Stimulated activated CD4-positive, alpha-beta T cell treated with anti-CD3 and anti-CD28 coated beads, TNF-alpha, amount 100 ng/mL, for 48 hours (primary cell): Measurements from ENCODE around the gene CSMD2.

Experiments used
- DNase-seq, 3 donors: peaks; one replicate each; pipeline ENCODE4 v3.0.0-alpha.2; 2020; ENCODE audit warnings: low read depth in 3 of 3

Gene CSMD2

DNA sequence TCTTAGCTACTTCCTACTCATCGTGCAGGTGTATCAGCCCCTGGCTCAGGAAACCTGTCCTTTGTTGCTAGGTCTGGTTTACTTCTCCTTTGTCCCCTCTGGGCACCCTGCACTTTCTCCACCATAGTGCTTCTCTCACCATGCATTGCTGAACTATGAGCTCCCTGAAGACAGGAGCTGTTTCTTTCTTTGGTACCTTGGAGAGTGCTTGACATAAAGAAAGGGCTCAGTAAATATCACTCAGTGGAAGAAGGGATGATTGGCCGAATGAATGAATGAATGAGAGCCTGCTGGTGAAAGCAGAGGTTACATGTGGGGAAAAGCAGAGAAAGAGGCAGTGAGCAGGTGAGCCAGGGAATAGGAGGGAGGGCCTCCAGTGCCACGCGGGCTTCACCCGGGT lies 310.9 kb downstream of the CSMD2 start:
- DNase-seq, result no peak

DNA sequence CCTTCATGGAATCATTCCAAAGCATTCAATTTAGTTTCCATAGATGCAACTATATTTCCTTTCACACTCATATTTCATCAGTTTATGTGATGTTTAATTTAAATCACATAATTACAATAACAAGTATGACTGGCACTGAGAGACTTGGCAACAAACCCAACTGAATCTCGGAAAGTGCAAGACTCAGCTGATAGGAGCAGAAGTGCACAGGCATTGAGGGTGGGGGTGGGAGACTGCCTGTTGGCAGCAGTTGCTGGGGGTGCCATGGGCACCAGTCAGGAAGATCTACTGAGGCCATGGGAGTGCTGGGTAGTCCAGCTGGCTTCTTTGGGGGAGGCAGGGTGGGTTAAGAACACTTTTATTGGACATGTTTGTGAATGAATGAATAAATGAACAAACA lies 311.6 kb downstream of the CSMD2 start:
- no peak for DNase-seq

DNA sequence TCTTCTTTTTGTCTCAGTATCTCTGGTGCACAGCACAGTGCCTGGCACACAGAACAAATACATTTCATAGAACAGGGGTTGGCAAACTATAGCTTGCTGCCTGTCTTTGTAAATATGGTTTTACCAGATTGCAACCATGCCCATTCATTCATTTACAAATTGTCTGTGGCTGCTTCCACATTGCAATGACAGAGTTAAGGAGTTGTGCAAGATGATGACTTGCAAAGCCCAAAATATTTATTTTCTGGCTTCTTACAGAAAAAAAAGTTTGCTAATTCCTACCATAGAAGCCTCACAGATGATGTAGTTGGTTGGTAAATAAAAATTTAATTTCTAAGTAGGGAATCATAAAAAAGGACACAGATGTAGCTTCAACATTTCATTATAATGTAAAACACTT lies 312.3 kb downstream of the CSMD2 start:
- no peak for DNase-seq

DNA sequence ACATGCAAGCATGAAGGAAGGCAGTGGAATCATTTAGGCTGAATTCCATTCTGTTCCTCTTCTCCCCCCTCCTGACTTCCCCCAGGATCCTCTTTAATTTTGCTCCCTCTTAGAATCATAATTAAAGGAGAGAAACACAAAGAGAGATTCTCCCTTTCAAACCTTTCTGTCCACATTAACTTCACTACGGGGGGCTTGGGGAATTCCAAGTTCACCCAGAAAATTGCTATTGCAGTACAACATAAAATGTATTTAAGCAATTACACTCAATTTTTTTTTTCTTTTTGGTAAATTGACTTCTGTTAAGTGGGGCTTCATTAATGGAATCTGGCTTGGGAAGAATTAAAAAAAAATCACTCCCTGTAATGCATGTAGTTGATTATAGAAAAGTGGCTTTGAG lies 314.5 kb downstream of the CSMD2 start:
- no peak for DNase-seq

DNA sequence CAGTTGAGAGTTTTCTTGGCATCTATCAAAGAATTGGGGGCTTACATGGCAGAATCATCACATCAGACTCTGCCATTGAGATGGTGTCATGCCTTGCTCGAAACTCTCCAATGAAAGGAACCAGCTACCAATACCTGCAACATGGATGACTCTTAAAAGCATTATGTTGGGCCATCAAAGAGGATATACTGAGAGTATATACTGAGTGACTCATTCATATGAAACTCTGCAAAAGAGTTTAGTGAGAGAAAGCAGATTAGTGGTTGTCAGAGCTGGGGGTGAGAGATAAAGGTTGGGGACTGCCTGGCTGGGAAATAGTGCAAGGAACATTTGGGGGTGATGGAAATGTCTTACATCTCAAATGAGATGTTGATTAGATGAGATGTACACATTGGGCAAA lies 315.8 kb downstream of the CSMD2 start:
- DNase-seq, result no peak

DNA sequence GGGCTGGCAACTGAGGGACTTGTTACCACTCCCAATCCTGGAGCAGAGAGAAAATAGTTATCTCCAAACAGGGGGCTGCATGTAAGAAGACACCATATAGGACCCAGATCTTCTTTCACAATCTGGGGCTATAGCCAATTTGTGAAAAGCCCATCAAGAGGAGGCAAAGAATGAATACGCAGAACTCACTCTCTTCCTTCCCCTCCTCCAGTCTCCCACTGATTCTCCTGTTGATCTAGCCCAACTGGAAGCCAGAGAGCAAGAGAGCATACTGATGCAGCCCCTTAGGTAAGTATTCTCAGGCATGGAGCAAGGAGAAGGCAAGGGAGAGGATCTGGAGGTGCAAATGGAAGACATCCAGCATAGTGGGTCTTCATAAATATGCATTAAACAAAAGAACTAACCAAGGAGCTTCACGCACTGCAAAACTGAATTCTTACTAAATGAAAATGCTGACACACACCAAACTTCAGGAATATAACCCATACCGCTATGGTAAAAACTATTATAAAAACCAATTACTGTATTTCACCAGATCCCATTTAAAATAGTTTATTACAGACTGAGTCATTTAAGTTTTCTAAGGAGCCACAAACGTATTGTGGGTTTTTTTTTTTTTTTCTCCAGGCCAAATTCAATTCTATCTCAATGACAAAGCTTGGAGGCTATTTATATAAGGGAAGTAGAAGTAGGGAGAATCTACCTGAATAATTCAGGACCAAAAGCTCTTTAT lies 316.7 kb downstream of the CSMD2 start:
- no peak for DNase-seq

DNA sequence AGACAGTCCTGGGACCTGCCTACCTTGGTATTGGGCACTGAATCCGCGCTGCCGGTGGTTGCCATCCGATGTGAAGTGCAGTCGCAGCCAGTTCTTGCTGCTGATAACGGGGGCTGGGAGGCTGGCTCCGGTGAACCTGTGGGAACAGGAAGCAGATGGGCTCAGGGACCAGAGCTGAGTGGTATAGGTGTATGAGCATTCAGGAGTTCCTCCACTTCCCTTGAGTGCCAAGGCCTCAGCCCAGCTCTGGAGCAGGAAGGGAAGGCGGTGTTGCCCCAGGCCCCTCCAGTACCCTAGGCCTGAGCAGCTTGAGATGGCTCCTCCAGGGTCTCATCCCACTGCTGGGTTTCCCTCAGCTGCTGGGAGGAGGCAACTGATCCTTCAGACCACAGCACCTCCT lies 318.2 kb downstream of the CSMD2 start:
- no peak for DNase-seq

DNA sequence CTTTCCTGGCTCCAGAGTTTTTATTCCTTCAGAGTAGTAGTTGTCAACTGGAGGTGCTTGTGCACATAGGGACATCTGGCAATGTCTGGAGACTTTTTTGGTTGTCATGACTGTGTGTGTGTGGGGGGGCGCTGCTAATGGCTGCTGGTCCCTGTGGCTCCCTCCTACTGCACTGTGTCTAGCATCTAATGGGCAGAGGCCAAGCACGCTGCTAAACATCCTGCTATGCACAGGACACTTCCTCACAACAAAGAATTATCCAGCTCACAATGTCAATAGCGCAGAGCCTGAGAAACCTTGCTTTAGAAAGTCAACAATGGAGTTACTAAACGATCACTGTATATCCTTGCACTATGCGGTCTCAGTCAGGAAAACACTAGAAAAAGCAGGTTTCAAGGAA lies 320.9 kb downstream of the CSMD2 start:
- DNase-seq, result no peak

DNA sequence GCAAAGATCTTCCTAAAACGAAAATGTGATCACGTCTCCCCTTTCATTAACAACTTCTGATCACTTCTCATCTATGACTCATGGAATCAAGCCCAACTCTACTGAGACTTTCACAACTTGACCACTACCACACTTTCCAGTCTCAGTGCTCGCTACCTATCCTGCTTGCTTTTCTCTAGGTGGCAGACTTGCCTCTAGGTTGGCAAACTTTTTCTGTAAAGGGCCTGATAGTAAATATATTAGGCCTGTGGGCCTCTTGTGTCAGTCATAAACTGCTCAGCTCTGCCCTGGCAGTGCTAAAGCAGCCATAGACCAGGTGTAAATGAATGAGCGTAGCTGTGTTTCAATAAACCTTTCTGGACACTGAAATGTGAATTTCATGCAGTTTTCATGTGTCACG lies 322.7 kb downstream of the CSMD2 start:
- no peak for DNase-seq

DNA sequence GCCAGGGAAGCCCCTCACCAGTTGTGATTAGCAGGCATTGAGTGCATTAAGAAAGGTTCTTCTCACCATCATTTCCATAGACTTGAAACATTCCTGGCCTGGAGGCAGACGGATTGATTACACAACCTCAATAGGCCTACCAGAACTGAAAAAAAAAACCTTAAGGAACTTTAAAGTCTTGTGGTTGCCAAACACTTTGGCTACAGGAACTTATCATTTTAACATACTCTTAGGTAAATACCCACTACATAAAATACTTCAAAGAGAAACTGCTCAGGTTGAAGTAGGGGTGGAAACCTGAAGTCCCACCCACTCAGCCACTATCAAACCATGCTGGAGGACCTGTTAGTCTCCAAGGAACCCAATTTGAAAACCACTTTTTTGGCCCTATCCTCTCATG lies 323.5 kb downstream of the CSMD2 start:
- DNase-seq, result no peak

DNA sequence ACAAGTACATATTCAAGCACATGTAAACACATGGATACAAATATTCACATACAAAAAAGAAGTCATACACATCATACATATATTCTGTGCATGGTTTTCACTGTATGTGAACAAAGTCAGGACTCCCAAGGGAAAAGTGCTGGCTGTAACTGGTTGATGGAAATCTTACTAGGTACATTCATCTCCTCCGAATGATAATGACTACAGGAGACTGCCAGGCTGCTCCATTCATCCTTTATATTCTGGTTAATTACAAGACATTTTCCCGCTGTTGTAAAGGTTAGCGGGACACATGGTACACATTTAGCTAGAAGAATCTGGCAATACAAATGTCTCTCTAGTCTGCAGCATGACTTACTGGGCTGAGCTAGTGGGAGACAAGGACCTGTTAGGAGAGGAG lies 327.4 kb downstream of the CSMD2 start:
- no peak for DNase-seq

DNA sequence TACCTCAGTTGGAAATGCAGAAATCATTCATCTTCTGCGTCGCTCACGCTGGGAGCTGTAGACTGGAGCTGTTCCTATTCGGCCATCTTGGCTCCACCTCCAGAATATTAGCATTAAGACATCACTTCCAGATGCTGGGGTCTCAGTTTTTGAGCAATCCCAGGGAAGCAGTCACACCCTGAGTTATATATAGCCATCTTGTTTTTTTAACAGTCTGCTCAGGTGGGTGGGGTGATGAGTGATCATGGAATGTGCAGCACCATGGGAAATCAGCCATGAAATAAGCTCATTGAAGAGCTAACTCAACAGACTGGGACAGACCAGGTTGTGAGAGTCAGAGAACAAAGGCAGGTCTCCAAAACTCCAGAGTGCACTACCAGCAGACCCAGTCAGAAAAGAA lies 328.1 kb downstream of the CSMD2 start:
- DNase-seq, result no peak

DNA sequence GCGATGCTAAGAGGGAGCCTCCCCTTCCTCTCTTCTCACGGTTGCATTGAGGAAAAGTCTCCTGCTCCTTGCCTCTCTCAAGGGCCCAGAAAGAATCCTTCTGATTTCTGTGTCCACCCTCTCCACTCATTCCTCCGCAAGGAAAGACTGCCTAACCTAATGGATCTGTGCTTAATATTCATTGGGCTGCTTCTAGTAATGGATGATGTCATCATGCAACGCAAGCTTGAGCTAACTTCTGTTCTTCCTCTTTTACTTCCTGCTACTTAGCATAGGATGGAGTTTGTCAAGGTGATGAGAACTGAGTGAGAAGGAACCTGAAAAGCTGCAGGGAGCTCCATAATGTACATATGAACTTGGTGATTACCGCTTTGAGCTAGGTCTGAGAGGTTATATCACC lies 336.4 kb downstream of the CSMD2 start:
- DNase-seq, result no peak

DNA sequence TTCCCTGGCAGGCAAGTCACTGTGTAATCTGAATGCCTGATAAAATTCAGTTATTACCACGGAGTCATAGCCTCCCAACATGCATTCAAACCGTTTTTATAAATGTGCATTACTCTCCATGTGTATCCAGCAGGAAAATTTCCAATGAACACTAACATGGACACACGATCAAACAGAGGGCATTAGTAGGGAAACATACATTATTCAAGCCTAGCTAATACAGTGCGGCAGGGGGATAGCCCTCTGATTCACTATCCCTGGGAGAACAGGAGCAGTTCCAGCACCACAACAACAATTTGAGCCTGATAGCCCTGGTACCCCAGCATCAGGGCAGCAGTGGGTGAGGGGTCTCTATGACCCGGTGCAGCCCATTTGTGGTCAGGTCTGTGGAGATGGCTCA lies 337.0 kb downstream of the CSMD2 start:
- DNase-seq, result no peak

DNA sequence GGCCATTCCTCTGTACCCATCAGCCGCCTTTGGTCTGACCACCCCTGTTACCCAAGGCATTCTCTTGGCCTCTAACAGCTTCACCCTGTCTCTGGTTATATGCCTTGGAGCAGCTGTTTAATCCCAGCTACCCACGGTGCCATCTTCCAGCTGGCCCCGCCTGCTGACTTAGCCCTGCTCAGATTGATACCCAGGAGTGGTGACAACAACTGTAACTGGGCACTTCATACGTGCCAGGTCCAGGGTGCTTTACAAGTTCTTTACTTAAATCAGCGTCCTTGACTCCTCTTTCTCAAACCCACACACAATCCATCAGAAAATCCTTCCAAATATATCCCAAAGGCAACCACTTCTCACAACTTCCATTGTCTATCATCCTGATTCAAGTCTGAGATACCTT lies 338.3 kb downstream of the CSMD2 start:
- DNase-seq, result no peak

DNA sequence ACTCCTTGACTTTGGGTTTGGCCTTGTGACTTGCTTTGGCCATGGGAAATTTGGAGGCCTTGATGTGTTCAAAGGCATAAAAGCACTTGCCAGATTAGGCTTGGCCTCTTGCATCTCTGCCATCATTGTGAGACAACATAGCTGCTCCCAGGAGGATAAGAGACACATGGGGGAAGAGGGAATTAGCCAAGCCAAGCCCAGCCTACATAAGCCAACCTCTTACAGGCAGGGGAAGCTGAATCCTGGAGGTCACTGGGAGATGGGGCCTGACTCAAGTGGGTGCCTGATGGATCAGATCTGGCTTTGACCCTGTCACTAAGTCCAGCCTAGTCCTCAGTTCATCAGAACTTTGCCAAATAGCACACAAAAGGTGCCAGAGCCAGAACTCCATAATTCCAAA lies 338.7 kb downstream of the CSMD2 start:
- no peak for DNase-seq

DNA sequence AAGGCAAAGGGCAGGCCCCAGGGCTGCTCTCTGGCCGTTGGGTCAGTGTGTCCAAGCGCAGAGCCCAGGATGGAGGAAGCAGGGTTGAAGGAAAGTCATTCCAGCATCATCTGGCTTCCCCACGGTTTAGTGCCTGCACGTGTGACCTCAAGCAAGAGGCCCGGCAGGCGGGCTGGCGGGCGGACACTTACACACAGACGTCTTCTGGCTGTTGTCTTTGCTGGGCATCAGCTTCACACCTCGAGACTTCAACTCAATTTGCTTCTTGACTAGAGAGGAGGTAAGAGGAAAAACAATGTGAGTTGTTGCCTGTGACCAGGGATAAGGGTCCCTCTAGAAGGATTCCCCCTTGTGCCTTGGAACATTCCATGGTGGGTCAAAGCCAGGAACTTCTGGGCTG lies 339.5 kb downstream of the CSMD2 start:
- DNase-seq, result no peak

DNA sequence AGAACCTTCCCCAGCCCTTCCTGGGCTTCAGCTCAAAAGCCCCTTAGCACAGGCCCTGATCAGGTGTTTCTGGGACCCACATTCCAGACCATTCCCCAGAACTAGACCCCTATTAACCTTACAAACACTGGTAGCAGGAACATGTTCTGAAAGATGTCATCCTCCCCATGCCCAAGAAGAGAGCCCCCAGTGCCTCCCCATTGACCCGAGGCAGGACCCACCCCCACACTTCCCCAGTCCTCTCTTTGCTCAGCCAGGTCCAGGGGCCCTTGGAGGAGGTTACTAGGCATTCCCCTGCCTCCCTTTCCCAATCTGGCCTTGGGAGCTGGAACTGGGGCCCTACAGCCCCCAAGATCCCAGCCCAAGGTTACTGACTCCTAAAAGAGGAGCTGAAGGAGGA lies 340.1 kb downstream of the CSMD2 start:
- DNase-seq, result no peak

DNA sequence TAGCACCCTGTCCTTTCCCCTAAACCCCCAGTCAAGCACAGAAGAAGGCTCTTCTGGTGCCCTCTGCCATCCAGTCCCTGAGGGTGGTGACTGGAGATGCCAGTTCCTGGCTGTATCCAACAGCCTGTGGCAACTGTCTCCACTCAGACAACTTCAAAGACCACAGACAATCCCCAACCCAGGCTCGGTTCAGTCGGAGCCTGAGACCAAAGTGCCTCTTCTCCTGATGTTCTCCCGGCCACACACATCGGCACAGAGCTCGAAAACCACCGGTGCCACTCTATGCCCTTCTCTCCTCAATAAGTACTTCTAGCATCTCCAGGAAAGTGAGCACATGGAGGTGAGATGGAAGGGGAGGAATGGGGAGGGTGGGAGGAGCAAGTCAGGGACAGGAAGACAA lies 340.7 kb downstream of the CSMD2 start:
- DNase-seq, result no peak

DNA sequence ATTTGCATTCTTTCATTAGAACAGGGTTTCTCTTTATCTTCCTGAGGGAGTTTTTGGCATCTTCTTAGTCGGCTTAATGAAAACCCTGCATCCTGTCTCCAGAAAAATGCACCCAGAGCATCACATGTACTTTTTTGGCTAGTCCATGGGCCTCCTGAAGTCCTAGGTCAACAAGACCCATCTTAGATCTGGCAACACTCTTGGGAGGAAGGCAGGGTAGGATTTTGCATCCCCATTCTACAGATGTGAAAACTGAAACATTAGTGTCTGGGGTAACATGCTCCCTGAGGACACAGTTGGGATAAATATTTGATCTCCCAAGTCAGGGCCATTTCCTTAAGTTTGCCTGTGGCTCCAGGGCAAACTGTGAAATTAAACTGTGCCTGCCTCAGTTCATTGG lies 341.2 kb downstream of the CSMD2 start:
- DNase-seq, result no peak

DNA sequence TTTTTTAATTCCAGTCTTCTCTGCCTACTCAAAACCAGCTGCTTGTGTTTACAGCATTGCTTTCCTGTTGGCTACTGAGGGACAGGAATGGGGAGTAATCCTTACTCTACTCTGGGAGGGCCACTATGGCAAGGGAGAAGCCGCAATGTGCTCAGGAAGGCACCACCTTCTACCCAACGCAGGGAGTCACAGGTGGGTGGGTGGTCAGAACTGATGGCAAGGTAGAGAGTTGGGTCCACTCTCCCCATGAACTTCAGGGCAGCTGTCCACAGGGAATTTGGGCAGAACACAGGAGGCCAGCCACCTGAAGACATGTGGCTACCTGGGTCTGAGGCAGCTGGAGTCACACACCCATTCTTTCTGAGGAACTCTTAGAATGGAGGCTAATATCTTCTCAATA lies 341.6 kb downstream of the CSMD2 start:
- DNase-seq, result no peak

DNA sequence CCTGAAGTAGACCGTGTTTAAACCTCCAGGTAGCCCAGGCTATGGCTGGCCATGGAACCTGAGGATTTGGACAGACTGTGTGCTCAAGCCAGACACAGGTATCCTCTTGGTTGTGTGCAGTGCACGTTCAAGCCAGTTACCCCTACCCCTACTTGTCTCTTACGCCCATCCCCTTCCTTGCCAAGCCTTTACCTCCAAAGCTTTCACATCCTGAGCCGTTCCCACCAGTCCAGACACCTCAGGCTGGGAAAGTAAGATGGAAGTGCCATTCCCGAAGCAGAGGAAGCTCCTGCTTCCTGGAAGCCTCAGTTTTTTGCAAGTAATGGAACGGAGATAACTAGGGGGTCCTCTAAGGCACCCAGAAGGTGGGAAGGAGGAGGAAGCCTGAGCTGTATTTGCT lies 342.6 kb downstream of the CSMD2 start:
- no peak for DNase-seq

DNA sequence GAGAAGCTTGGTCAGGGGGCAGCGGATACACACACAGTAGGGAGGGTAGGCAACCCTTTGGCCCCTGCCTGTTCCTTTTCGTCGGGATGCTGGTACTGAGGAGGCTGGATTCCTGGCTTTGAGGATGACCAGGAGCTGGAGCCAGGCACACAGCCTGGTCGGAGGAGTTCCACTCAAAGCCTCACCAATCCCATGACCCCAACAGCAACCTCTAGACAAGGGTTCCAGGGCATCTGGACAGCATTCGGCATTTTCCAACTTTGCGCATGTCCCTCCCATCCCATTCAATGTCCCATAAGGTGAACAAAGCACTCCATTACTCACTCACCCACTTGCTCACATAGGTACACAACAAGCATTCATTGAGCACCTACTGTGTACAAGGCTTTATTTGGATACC lies 343.7 kb downstream of the CSMD2 start:
- DNase-seq, result no peak

DNA sequence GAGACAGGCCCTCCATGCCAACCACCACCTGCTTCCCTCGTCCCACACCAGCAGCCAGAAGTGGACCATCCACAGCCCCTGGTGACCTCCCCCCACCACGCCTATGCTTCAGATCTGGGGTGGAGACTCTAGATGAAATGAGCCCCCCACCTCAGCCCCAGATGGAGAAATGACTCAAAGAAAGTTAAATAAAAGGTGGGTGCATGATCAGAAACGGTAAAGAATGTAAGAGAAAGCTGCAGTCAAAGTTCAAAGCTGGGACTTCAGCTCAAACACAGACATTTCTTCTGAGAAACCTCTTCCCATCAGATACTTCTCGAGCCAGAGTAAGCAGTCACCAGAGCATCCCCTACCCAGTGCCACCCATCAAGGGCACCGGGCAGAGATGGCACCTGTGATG lies 344.2 kb downstream of the CSMD2 start:
- no peak for DNase-seq

DNA sequence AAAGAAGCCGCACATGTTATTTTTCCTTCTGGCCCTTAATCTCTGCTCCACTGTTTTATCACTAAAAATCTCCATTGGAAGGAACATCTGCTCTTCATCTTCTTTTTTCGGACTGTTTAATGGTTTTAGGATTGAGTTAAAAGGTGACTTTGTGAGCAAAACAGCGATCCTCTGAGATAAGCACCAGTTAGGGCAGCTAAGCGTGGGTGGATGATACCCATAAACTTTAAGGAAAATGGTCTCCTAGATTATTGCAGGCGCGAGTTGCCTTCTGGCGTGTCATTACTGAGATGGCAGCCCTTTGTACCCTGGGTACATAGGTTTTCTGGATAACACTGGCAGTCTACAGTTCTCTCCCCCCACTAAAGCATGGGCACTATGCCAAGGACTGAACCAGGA lies 345.1 kb downstream of the CSMD2 start:
- DNase-seq, result no peak
